Measurements from ENCODE around the gene CDC25C.

DNA sequence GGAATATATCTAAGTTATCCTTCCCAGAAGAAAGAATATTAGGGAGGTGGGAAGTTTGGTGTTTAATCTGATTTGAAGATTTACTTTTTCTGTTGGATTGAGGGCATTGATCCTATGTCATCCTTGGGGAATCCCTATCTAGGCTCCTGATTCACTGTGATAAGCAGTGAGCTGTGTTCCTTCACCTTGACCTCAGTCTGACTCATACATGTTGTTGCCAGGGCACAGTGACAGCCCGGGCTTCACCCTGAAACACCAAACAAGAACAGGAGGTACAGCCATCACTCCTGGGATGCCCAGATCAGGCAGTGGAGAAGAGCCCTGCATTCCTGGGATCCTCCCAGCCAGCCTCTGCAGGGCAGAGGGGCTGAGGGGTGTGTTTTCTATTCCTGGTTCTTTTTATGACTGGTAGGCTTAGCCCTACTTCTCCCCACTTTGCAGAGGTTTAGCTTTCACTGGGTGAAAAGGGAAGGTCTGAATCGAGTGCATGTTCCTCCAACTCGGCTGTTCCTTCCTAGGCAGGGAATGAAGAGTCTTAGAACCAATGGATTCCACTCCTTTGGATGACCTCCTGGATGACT is 3.4 kb upstream of the CDC25C start:
- TF ChIP-seq, protein P1, sequence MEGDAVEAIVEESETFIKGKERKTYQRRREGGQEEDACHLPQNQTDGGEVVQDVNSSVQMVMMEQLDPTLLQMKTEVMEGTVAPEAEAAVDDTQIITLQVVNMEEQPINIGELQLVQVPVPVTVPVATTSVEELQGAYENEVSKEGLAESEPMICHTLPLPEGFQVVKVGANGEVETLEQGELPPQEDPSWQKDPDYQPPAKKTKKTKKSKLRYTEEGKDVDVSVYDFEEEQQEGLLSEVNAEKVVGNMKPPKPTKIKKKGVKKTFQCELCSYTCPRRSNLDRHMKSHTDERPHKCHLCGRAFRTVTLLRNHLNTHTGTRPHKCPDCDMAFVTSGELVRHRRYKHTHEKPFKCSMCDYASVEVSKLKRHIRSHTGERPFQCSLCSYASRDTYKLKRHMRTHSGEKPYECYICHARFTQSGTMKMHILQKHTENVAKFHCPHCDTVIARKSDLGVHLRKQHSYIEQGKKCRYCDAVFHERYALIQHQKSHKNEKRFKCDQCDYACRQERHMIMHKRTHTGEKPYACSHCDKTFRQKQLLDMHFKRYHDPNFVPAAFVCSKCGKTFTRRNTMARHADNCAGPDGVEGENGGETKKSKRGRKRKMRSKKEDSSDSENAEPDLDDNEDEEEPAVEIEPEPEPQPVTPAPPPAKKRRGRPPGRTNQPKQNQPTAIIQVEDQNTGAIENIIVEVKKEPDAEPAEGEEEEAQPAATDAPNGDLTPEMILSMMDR (conservative IDR thresholded peaks at IDR 0.05; ENCODE audit: low read depth, low read length) = no peak
- no peak for TF ChIP-seq BHLHE40 (IDR thresholded peaks at IDR 0.05; ENCODE audit: low read depth, low read length)
- no peak for TF ChIP-seq SMC3 (IDR thresholded peaks at IDR 0.05; ENCODE audit: low read depth, low read length)
- TF ChIP-seq POLR2A (IDR thresholded peaks at IDR 0.05; ENCODE audit: low read depth, low read length) = no peak
- no peak for TF ChIP-seq FOS (IDR thresholded peaks at IDR 0.05; ENCODE audit: low read depth, low read length)
- TF ChIP-seq, protein P2, sequence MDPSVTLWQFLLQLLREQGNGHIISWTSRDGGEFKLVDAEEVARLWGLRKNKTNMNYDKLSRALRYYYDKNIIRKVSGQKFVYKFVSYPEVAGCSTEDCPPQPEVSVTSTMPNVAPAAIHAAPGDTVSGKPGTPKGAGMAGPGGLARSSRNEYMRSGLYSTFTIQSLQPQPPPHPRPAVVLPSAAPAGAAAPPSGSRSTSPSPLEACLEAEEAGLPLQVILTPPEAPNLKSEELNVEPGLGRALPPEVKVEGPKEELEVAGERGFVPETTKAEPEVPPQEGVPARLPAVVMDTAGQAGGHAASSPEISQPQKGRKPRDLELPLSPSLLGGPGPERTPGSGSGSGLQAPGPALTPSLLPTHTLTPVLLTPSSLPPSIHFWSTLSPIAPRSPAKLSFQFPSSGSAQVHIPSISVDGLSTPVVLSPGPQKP (IDR thresholded peaks at IDR 0.05; ENCODE audit: borderline replicate concordance, low read depth, low read length) = no peak
- TF ChIP-seq CEBPB (IDR thresholded peaks at IDR 0.05; ENCODE audit: low read depth, low read length) = no peak
- no peak for TF ChIP-seq CHD1 (IDR thresholded peaks at IDR 0.05; ENCODE audit: low read depth, low read length)
- no peak for TF ChIP-seq MAFK (IDR thresholded peaks at IDR 0.05; ENCODE audit: low read depth, low read length)

Measured in IMR-90 (cell line).